ENCODE results near the gene FNDC3B. TPM values are rescaled to one million over a fixed set of nuclear protein-coding genes. Genes with fewer than 3 reads are reported as not detected.
A peak's percentile ranks its signal among the peaks of the same experiment; 100 is the strongest.

FNDC3B gene
- total RNA-seq, 1 donor: 221 TPM

DNA sequence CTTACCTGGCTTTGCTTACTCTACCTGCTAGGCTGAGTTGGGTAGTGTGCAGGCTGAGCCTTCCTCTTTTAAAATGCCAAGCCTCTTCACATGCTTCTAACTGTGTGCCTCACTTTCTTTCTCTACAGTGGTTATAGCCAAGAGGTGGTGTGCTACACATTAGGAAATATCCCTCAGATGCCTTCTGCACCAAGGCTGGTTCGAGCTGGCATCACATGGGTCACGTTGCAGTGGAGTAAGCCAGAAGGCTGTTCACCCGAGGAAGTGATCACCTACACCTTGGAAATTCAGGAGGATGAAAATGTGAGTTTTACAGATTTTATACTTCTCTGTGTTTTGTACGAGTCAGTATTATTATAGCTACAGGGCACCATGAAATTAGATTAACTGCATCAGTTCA lies 291.0 kb downstream of the FNDC3B start:
- DNase-seq (ENCODE audit: low read depth): no peak
- H3K4me3 ChIP-seq (ENCODE audit: low read depth, low read length): no peak overlapping the region
- TF ChIP-seq, protein P1, sequence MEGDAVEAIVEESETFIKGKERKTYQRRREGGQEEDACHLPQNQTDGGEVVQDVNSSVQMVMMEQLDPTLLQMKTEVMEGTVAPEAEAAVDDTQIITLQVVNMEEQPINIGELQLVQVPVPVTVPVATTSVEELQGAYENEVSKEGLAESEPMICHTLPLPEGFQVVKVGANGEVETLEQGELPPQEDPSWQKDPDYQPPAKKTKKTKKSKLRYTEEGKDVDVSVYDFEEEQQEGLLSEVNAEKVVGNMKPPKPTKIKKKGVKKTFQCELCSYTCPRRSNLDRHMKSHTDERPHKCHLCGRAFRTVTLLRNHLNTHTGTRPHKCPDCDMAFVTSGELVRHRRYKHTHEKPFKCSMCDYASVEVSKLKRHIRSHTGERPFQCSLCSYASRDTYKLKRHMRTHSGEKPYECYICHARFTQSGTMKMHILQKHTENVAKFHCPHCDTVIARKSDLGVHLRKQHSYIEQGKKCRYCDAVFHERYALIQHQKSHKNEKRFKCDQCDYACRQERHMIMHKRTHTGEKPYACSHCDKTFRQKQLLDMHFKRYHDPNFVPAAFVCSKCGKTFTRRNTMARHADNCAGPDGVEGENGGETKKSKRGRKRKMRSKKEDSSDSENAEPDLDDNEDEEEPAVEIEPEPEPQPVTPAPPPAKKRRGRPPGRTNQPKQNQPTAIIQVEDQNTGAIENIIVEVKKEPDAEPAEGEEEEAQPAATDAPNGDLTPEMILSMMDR (IDR thresholded peaks at IDR 0.05; ENCODE audit: insufficient read depth, low read depth, low read length): no peak

DNA sequence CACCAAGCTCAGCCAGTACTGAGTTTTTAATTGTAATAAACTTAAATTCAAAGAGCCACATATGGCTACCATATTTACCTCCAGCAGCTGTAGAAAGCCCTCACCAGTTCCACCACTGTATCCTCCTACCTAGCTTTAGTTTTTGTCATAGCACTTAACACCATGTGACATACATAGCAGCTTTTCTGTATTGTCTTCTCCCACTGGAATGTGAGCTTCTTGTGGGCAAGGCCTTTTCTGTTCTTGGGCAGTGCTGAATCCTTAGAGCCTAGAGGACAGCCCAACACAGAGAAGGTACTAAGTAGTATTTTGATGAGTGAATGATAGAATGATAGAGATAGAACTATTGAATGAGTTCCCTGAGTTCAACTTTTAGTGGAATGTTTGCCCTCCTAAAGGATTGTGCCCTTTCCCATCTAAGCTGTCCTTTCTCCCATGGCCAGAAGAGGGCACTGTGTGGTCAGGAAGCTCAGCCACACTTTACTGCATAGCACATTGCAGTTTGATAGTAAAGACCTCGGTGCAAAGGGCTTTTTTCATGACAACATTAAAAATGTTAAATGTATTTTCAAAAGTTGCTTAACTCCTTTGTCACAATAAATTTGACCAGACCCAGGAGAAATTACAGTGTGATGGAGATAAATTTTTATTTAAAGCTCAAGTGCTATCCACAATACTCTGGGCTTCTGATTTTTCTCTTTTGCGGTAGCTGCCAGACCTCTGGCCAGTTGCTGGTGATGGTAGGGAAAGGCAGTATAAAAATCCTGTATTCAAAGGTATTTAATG lies 293.1 kb downstream of the FNDC3B start:
- H3K4me3 ChIP-seq (ENCODE audit: low read depth, low read length): no peak overlapping the region
- peak; percentile 70 for DNase-seq (ENCODE audit: low read depth)
- TF ChIP-seq, protein P1 (IDR thresholded peaks at IDR 0.05; ENCODE audit: insufficient read depth, low read depth, low read length): peak; percentile 87

DNA sequence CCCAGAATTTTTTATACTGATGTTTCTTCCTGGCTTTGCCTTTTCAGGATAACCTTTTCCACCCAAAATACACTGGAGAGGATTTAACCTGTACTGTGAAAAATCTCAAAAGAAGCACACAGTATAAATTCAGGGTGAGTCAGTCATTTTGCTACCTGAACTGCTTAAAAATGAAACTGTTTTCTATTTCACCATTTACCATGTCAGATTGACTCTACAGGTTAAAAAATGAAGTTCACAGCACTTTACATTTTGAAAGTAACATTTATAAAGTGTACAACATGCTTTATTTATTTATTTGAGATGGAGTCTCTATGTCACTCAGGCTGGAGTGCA lies 293.6 kb downstream of the FNDC3B start:
- DNase-seq (ENCODE audit: low read depth): no peak
- H3K4me3 ChIP-seq (ENCODE audit: low read depth, low read length): no peak overlapping the region
- TF ChIP-seq, protein P1 (IDR thresholded peaks at IDR 0.05; ENCODE audit: insufficient read depth, low read depth, low read length): no peak

DNA sequence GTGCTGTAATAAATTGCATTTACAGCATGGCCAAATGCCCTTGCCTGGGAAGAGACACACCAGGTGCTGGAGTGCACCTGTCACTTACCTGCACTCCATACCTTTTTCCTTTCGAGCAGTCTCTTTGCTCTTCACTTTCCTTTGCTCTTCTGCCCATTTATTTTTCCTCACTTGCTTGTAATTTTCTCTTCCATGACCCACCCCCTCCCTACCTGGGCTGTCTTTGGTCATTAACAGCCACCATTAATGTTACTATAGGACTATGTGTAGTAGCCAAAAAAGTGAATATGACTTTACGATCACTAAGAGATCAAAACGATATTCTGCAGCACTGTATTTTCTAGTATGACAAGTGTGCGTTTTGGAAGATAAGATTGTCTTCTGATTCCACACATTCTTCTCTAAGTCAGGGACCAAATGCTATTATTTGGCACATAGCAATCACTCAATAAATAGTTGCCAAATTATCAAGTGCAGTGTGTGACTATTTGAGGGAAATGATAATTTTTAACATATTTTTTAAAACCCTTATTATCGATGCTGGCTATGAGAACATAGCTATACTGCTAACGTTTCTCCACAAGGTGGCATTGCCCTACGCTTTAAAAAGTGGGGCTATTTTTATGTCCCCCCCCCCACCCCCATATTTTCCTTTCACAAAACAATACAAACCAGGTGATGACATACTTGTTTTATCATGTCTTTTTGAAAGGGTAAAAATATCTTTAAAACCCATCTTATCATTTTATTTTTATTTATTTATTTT lies 294.5 kb downstream of the FNDC3B start:
- TF ChIP-seq, protein P1 (IDR thresholded peaks at IDR 0.05; ENCODE audit: insufficient read depth, low read depth, low read length): peak; percentile 15
- no peak overlapping the region for H3K4me3 ChIP-seq (ENCODE audit: low read depth, low read length)
- no peak for DNase-seq (ENCODE audit: low read depth)

DNA sequence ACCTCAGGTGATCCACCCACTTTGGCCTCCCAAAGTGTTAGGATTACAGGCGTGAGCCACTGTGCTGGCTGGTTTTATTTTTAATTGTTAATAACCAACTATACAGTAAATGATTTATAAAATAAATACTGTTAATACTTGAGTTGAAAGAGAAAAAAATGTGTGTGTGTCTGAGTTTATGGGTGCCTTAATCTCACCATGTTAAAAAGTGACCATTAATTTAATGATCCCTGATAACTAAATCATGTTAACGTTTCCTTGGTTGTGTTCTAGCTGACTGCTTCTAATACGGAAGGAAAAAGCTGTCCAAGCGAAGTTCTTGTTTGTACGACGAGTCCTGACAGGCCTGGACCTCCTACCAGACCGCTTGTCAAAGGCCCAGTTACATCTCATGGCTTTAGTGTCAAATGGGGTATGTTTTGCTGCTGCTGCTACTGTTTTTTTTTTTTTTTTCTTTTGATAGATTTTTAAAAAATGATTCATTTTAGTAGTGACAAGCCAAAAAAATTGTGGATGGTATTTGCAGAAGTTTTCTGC lies 295.4 kb downstream of the FNDC3B start:
- no peak for DNase-seq (ENCODE audit: low read depth)
- TF ChIP-seq, protein P1 (IDR thresholded peaks at IDR 0.05; ENCODE audit: insufficient read depth, low read depth, low read length): no peak
- H3K4me3 ChIP-seq (ENCODE audit: low read depth, low read length): no peak overlapping the region

DNA sequence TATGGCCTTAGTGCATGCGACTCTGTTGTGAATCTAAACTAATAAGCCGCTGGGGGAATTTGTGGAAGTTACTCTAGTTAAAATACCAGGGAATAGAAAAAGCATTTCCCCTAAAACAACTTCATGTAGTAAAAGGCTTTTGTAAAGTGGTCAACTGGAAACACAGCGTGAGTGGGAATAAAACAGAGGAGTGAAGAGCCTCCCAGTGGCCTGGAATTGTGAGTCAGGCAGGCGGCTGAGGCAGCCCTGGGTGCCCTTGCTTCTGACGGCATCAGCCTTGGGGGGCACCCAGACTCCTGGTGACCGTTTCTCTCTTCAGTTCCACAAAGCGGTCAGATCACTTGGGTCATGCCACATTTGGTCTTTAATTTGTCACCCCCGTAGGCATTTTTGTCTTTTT lies 300.5 kb downstream of the FNDC3B start:
- TF ChIP-seq, protein P1 (IDR thresholded peaks at IDR 0.05; ENCODE audit: insufficient read depth, low read depth, low read length): no peak
- no peak for DNase-seq (ENCODE audit: low read depth)
- H3K4me3 ChIP-seq (ENCODE audit: low read depth, low read length): no peak overlapping the region
